T-cell (primary cell): ENCODE results near the gene AK4. TPM values are rescaled to one million over a fixed set of nuclear protein-coding genes. Genes with fewer than 3 reads are reported as not detected.

Experiments used
- ATAC-seq, 4 experiments: fragments of 200-7000 bp in 3 of 4; fragments of 150-1000 bp in 1 of 4; cut with Tn5 transposase; replicated peaks in 1 of 4; 1 replicate in 3 of 4; 2 replicates in 1 of 4; pipeline ENCODE4 v1.10.0; 2021; ENCODE audit warnings: moderate library complexity in 3 of 4, mild to moderate bottlenecking in 2 of 4, moderate number of reproducible peaks in 1 of 4
- CTCF ChIA-PET, 2 donors: fragments of 300-600 bp; sonication (Branson Sonifier 250); formaldehyde crosslinking; loops; one replicate each; lab custom pipeline; 2022; ENCODE audit warnings: antibody characterized with exemption in 2 of 2; lab: Charles Lee
- POLR2A ChIA-PET, 2 donors: fragments of 300-600 bp; sonication (Branson Sonifier 250); formaldehyde crosslinking; loops; one replicate each; lab custom pipeline; 2022; ENCODE audit warnings: antibody characterized with exemption in 2 of 2; lab: Charles Lee
- DNase-seq, 35 experiments: peaks; one replicate each; pipeline versions ENCODE4 v3.0.0 to v3.0.0-alpha.2; 2013 to 2023
- H3K27ac ChIP-seq: one replicate; pipeline ENCODE4 v1.5.1; 2013; ENCODE audit warnings: low read length
- H3K27me3 ChIP-seq, 2 experiments: replicated peaks in 1 of 2; 1 replicate in 1 of 2; 2 replicates in 1 of 2; pipeline versions ENCODE4 v1.6.1 to v1.7.0; 2013; ENCODE audit warnings: low read length in 1 of 2, mixed read lengths in 1 of 2; ENCODE audit not compliant: control insufficient read depth in 2 of 2, insufficient read depth in 2 of 2; ENCODE audit errors: extremely low read depth in 1 of 2
- H3K36me3 ChIP-seq, 2 donors: 1 replicate in 1 of 2; 2 replicates in 1 of 2; pipeline versions ENCODE4 v1.6.1 to v1.7.0; 2013; ENCODE audit warnings: low read length in 1 of 2; ENCODE audit not compliant: control insufficient read depth in 2 of 2, insufficient read depth in 1 of 2; ENCODE audit errors: extremely low read depth in 1 of 2
- H3K4me1 ChIP-seq, 2 experiments: 1 replicate in 1 of 2; 2 replicates in 1 of 2; pipeline versions ENCODE4 v1.6.1 to v1.7.0; 2013; ENCODE audit warnings: low read length in 2 of 2, mixed read lengths in 1 of 2; ENCODE audit not compliant: insufficient read depth in 2 of 2, control insufficient read depth in 1 of 2; ENCODE audit errors: extremely low read depth in 1 of 2
- H3K4me3 ChIP-seq, 2 donors: 1 replicate in 1 of 2; 2 replicates in 1 of 2; pipeline versions ENCODE4 v1.5.1 to v1.7.0; 2013; ENCODE audit warnings: mild to moderate bottlenecking in 2 of 2, low read length in 1 of 2, moderate library complexity in 1 of 2; ENCODE audit not compliant: control insufficient read depth in 1 of 2; ENCODE audit errors: extremely low read depth in 1 of 2
- H3K9me3 ChIP-seq: 2 replicates; pipeline ENCODE4 v1.7.0; 2013
- H3K27ac Mint-ChIP-seq, 2 donors: one replicate each; pipeline ENCODE4 v1.8.0; 2020 to 2021; ENCODE audit warnings: mild to moderate bottlenecking in 2 of 2, mixed read lengths in 2 of 2
- H3K27me3 Mint-ChIP-seq, 2 donors: one replicate each; pipeline ENCODE4 v1.8.0; 2021 to 2022; ENCODE audit warnings: mixed read lengths in 2 of 2
- H3K36me3 Mint-ChIP-seq: one replicate; pipeline ENCODE4 v1.8.0; 2021; ENCODE audit warnings: mixed read lengths
- H3K4me1 Mint-ChIP-seq, 3 donors: one replicate each; pipeline ENCODE4 v1.8.0; 2020 to 2022; ENCODE audit warnings: mixed read lengths in 3 of 3, mild to moderate bottlenecking in 1 of 3
- H3K4me3 Mint-ChIP-seq, 3 donors: one replicate each; pipeline ENCODE4 v1.8.0; 2020 to 2022; ENCODE audit warnings: mild to moderate bottlenecking in 3 of 3, mixed read lengths in 3 of 3, moderate library complexity in 3 of 3
- H3K9me3 Mint-ChIP-seq, 3 donors: one replicate each; pipeline ENCODE4 v1.8.0; 2020 to 2022; ENCODE audit warnings: mixed read lengths in 3 of 3
- WGBS: methylation state at CpG from one replicate; pipeline ENCODE4 v1.1.5; 2013; ENCODE audit warnings: missing lambda C conversion rate; ENCODE audit not compliant: insufficient coverage; 5-methylcytosine and 5-hydroxymethylcytosine counted together
- total RNA-seq, 35 experiments: library from RNA in 6 of 35; stranded (reverse) in 6 of 35; fragments of 120-200 nt in 1 of 35; gene quantifications; one replicate each; pipeline versions ENCODE4 v1.2.1 to v1.2.4 and lab custom pipeline; 2013 to 2026

AK4 gene
- total RNA-seq, 5 donors from 2014 or later (not counting 1 experiment from before 2014, with no cell fraction given) = 0.18 to 2.4 (median 1.1) TPM

GRCh38 chr1:65255035-65255655, 107.1 kb downstream of the AK4 start:
- CTCF ChIA-PET = interaction anchor here (0.5 to 2.4 kb wide), 5 partner anchors 9 to 302 kb away, joined by 3 to 7 read pairs (median 3); no protein-coding TSS in a partner anchor
- Histone ChIP-seq H3K27ac (no peak overlapping the region), H3K4me1 (peaks cover 4 to 18% of the 10 kb centered on the region in 2 experiments), H3K9me3 (no peaks in the 10 kb centered on the region), H3K4me3 (peak overlapping the region; percentile 69 to 81), H3K27me3 (peaks cover 0 to 18% of the 10 kb centered on the region in 2 experiments), H3K36me3 (no peaks in the 10 kb centered on the region)
- peak in 1 of 35 experiments; percentile 3 for DNase-seq
- H3K9me3 Mint-ChIP-seq = no peaks in the 10 kb centered on the region
- peak overlapping the region; percentile 66 to 71 for H3K27ac Mint-ChIP-seq
- WGBS = 38% methylated on average over 21 of the region's 23 CpGs
- POLR2A ChIA-PET = interaction anchor here in 1 of 2 donors (0.5 kb wide), 1 partner anchor 11 kb away, joined by 3 read pairs; no protein-coding TSS in a partner anchor
- H3K4me3 Mint-ChIP-seq = peak overlapping the region; percentile 79 to 90 (median 84)
- peaks cover 5 to 17% of the 10 kb centered on the region in 2 donors for H3K27me3 Mint-ChIP-seq
- no peaks in the 10 kb centered on the region for H3K36me3 Mint-ChIP-seq
- no peak for ATAC-seq
- peaks cover 14 to 20% (median 18%) of the 10 kb centered on the region in 3 donors for H3K4me1 Mint-ChIP-seq

- Histone ChIP-seq H3K27ac (no peak overlapping the region), H3K36me3 (no peaks in the 10 kb centered on the region), H3K4me3 (no peak overlapping the region), H3K27me3 (peaks cover 0 to 18% of the 10 kb centered on the region in 2 experiments), H3K9me3 (no peaks in the 10 kb centered on the region), H3K4me1 (peaks cover 4 to 18% of the 10 kb centered on the region in 2 experiments)
- Mint-ChIP-seq H3K9me3 (no peaks in the 10 kb centered on the region), H3K27ac (no peak overlapping the region), H3K36me3 (no peaks in the 10 kb centered on the region), H3K27me3 (peaks cover 5 to 17% of the 10 kb centered on the region in 2 donors), H3K4me1 (peaks cover 14 to 23% (median 18%) of the 10 kb centered on the region in 3 donors), H3K4me3 (peak overlapping the region; percentile 79 to 90 (median 84))
- ATAC-seq (no peak), DNase-seq (no peak)
- CTCF ChIA-PET = interaction anchor here in 1 of 2 donors (2.4 kb wide), 1 partner anchor 10 kb away, joined by 7 read pairs; no protein-coding TSS in a partner anchor
- WGBS = 100% methylated on average over 1 of the region's 9 CpGs
- POLR2A ChIA-PET = interaction anchor here in 1 of 2 donors (0.6 kb wide), 1 partner anchor 1182 kb away, joined by 3 read pairs; no protein-coding TSS in a partner anchor
Measured at GRCh38 chr1:65255656-65256050, 107.7 kb downstream of the AK4 start.

GRCh38 chr1:65256860-65257708, 109.1 kb downstream of the AK4 start:
- H3K36me3 ChIP-seq = no peaks in the 10 kb centered on the region
- Mint-ChIP-seq H3K4me3 (no peak overlapping the region), H3K27me3 (peaks cover 5 to 15% of the 10 kb centered on the region in 2 donors), H3K27ac (no peak overlapping the region), H3K4me1 (peaks cover 14 to 28% (median 21%) of the 10 kb centered on the region in 3 donors), H3K36me3 (no peaks in the 10 kb centered on the region), H3K9me3 (no peaks in the 10 kb centered on the region)
- ChIA-PET POLR2A (interaction anchor here in 1 of 2 donors (0.6 kb wide), 1 partner anchor 51 kb away, joined by 4 read pairs; no protein-coding TSS in a partner anchor), CTCF (no interaction called here)
- DNase-seq (no peak), ATAC-seq (no peak)
- peaks cover 4 to 18% of the 10 kb centered on the region in 2 experiments for H3K4me1 ChIP-seq
- no peak overlapping the region for H3K27ac ChIP-seq
- no peaks in the 10 kb centered on the region for H3K9me3 ChIP-seq
- H3K27me3 ChIP-seq = peaks cover 0 to 18% of the 10 kb centered on the region in 2 experiments
- no CpG with 5 or more reads among the region's 7 CpGs for WGBS
- no peak overlapping the region for H3K4me3 ChIP-seq

- H3K36me3 Mint-ChIP-seq = no peaks in the 10 kb centered on the region
- no peak for ATAC-seq
- H3K9me3 ChIP-seq = no peaks in the 10 kb centered on the region
- ChIA-PET CTCF (interaction anchor here in 1 of 2 donors (0.7 kb wide), 1 partner anchor 16 kb away, joined by 3 read pairs; no protein-coding TSS in a partner anchor), POLR2A (interaction anchor here in 1 of 2 donors (0.6 kb wide), 1 partner anchor 11 kb away, joined by 5 read pairs; no protein-coding TSS in a partner anchor)
- no peak overlapping the region for H3K4me3 ChIP-seq
- H3K4me1 ChIP-seq = peaks cover 4 to 18% of the 10 kb centered on the region in 2 experiments
- H3K27ac ChIP-seq = no peak overlapping the region
- no peaks in the 10 kb centered on the region for H3K9me3 Mint-ChIP-seq
- H3K4me1 Mint-ChIP-seq = peaks cover 14 to 28% (median 21%) of the 10 kb centered on the region in 3 donors
- no peak for DNase-seq
- H3K27me3 Mint-ChIP-seq = peaks cover 0 to 15% of the 10 kb centered on the region in 2 donors
- H3K27ac Mint-ChIP-seq = no peak overlapping the region
- H3K4me3 Mint-ChIP-seq = no peak overlapping the region
- H3K36me3 ChIP-seq = no peaks in the 10 kb centered on the region
- H3K27me3 ChIP-seq = peaks cover 0 to 16% of the 10 kb centered on the region in 2 experiments
Measured at GRCh38 chr1:65258106-65258505, 110.1 kb downstream of the AK4 start.

- Mint-ChIP-seq H3K27ac (no peak overlapping the region), H3K4me1 (peaks cover 12 to 28% (median 20%) of the 10 kb centered on the region in 3 donors), H3K9me3 (no peaks in the 10 kb centered on the region), H3K27me3 (peaks cover 0 to 21% of the 10 kb centered on the region in 2 donors), H3K36me3 (no peaks in the 10 kb centered on the region), H3K4me3 (no peak overlapping the region)
- CTCF ChIA-PET = no interaction called here
- Histone ChIP-seq H3K27ac (no peak overlapping the region), H3K9me3 (no peaks in the 10 kb centered on the region), H3K4me1 (peaks cover 0 to 8% of the 10 kb centered on the region in 2 experiments), H3K36me3 (no peaks in the 10 kb centered on the region), H3K27me3 (peaks cover 0 to 16% of the 10 kb centered on the region in 2 experiments), H3K4me3 (no peak overlapping the region)
- POLR2A ChIA-PET = no interaction called here
- DNase-seq (no peak), ATAC-seq (no peak)
- WGBS = no CpG with 5 or more reads among the region's 3 CpGs
Measured at GRCh38 chr1:65259816-65260215, 111.8 kb downstream of the AK4 start.
